HepG2 (cell line): ENCODE measurements around the gene IGFLR1. TPM values are rescaled to one million over a fixed set of nuclear protein-coding genes. Genes with fewer than 3 reads are reported as not detected.

Source experiments
- ATAC-seq: fragments of 200-7000 bp; cut with Tn5 transposase; 3 replicates; pipeline ENCODE4 v1.9.1; 2020; ENCODE audit warnings: mild to moderate bottlenecking, moderate library complexity
- BruUV-seq: library from RNA; stranded (reverse); fragments of 400-500 nt; replicated peaks from 2 replicates; lab custom pipeline; 2021; lab: Mats Ljungman, UMichigan
- CTCF ChIA-PET: fragments of 300-600 bp; formaldehyde crosslinking; extraction: SDS; loops from one replicate; lab custom pipeline; 2021; ENCODE audit warnings: low total read pairs, inconsistent platforms, low intra/inter-chr PET ratio; lab: Yijun Ruan, JAX
- POLR2A ChIA-PET: fragments of 350-600 bp; sonication (Branson Sonifier 250); formaldehyde crosslinking; loops from one replicate; lab custom pipeline; 2020; ENCODE audit warnings: antibody characterized with exemption, inconsistent platforms; lab: Yijun Ruan, JAX
- DNase-seq: peaks from one replicate; pipeline ENCODE4 v3.0.0-alpha.2; 2015; ENCODE audit warnings: low spot score
- FAIRE-seq: peaks from 3 replicates; lab custom pipeline; 2011; peaks lifted over from hg19 to GRCh38; lab: Jason Lieb, UNC
- H2AFZ ChIP-seq: one replicate; pipeline ENCODE4 v1.6.1; 2011; ENCODE audit warnings: low read length, inconsistent platforms
- H3K27ac ChIP-seq: fragments of 300-600 bp; 3 replicates; pipeline ENCODE4 v1.8.0; 2011; ENCODE audit warnings: mixed run types, mild to moderate bottlenecking, mixed read lengths, low read length, inconsistent platforms; ENCODE audit not compliant: insufficient read depth; ENCODE audit errors: extremely low read length
- H3K27me3 ChIP-seq, 2 experiments: fragments of 200-600 bp in 1 of 2; 2 replicates in 1 of 2; 3 replicates in 1 of 2; pipeline versions ENCODE4 v1.6.0 to v1.8.0; 2011; ENCODE audit warnings: low read length in 2 of 2, mild to moderate bottlenecking in 2 of 2, moderate library complexity in 2 of 2, inconsistent platforms in 1 of 2; ENCODE audit not compliant: insufficient read depth in 2 of 2, control insufficient read depth in 1 of 2
- H3K36me3 ChIP-seq, 2 experiments: fragments of 200-600 bp in 1 of 2; replicated peaks in 1 of 2; 2 replicates in 1 of 2; 3 replicates in 1 of 2; pipeline versions ENCODE4 v1.5.1 to v1.8.0; 2011; ENCODE audit warnings: low read length in 2 of 2, inconsistent platforms in 1 of 2; ENCODE audit not compliant: insufficient read depth in 2 of 2, control insufficient read depth in 1 of 2
- H3K4me1 ChIP-seq: 2 replicates; pipeline ENCODE4 v1.5.1; 2012; ENCODE audit warnings: low read length, inconsistent platforms; ENCODE audit not compliant: insufficient read depth
- H3K4me2 ChIP-seq: 2 replicates; pipeline ENCODE4 v1.6.0; 2011; ENCODE audit warnings: low read depth, low read length, inconsistent platforms
- H3K4me3 ChIP-seq, 3 experiments: fragments of 200-600 bp in 1 of 3; sonication (generic), shearing (Covaris generic) in 1 of 3; replicated peaks in 1 of 3; 2 replicates each; pipeline ENCODE4 v1.5.1; 2011 to 2016; ENCODE audit warnings: low read length in 3 of 3, inconsistent platforms in 2 of 3, low read depth in 2 of 3, mild to moderate bottlenecking in 2 of 3, control low read depth in 1 of 3, mixed read lengths in 1 of 3; ENCODE audit not compliant: insufficient read depth in 1 of 3
- H3K79me2 ChIP-seq: one replicate; pipeline ENCODE4 v1.6.1; 2011; ENCODE audit warnings: low read length, inconsistent platforms; ENCODE audit not compliant: insufficient read depth
- H3K9ac ChIP-seq: 2 replicates; pipeline ENCODE4 v1.6.0; 2011; ENCODE audit warnings: mild to moderate bottlenecking, low read depth, low read length, inconsistent platforms; ENCODE audit not compliant: insufficient read depth
- H3K9me3 ChIP-seq: 2 replicates; pipeline ENCODE4 v1.5.1; 2012; ENCODE audit warnings: mild to moderate bottlenecking, low read length
- H4K20me1 ChIP-seq: 2 replicates; pipeline ENCODE4 v1.6.0; 2011; ENCODE audit warnings: inconsistent platforms, mild to moderate bottlenecking, low read length, moderate library complexity; ENCODE audit not compliant: insufficient read depth
- ARID2 ChIP-seq: sonication (generic); formaldehyde crosslinking; IDR thresholded peaks from 2 replicates; pipeline ENCODE4 v1.8.1; 2022; ENCODE audit warnings: mild to moderate bottlenecking, missing genetic modification reagents, borderline replicate concordance
- ATF5 ChIP-seq: sonication (generic); formaldehyde crosslinking; IDR thresholded peaks from 2 replicates; pipeline ENCODE4 v1.4.0; 2020; ENCODE audit warnings: mild to moderate bottlenecking, low read depth, missing genetic modification reagents
- CAMTA2 ChIP-seq: sonication (generic); formaldehyde crosslinking; IDR thresholded peaks from 2 replicates; pipeline ENCODE4 v1.4.0; 2020; ENCODE audit warnings: mild to moderate bottlenecking, missing genetic modification reagents, borderline replicate concordance
- DZIP1 ChIP-seq: sonication (generic); formaldehyde crosslinking; IDR thresholded peaks from 2 replicates; pipeline ENCODE4 v1.5.0; 2020; ENCODE audit warnings: mild to moderate bottlenecking, missing genetic modification reagents
- ELF1 ChIP-seq: sonication (generic); formaldehyde crosslinking; IDR thresholded peaks from 2 replicates; pipeline ENCODE4 v1.4.0; 2020; ENCODE audit warnings: missing genetic modification reagents
- KLF12 ChIP-seq: sonication (generic); formaldehyde crosslinking; IDR thresholded peaks from 2 replicates; pipeline ENCODE4 v1.4.0; 2020; ENCODE audit warnings: missing genetic modification reagents, borderline replicate concordance
- MBNL3 ChIP-seq: fragments of 250-450 bp; sonication (Bioruptor Pico); conservative IDR thresholded peaks from 2 replicates; pipeline ENCODE4 v1.8.0; 2022; ENCODE audit warnings: mild to moderate bottlenecking, inconsistent platforms
- NR2F1 ChIP-seq, 2 experiments: fragments of 450-650 bp in 1 of 2; formaldehyde crosslinking in 1 of 2; IDR thresholded peaks; 2 replicates each; pipeline versions ENCODE4 v1.5.0 to v1.6.1; 2016 to 2020; ENCODE audit warnings: mild to moderate bottlenecking in 1 of 2, missing compliant biosample characterization in 1 of 2, missing genetic modification reagents in 1 of 2, moderate library complexity in 1 of 2
- ONECUT2 ChIP-seq: sonication (generic); formaldehyde crosslinking; IDR thresholded peaks from 2 replicates; pipeline ENCODE4 v1.4.0; 2020; ENCODE audit warnings: missing genetic modification reagents
- TFDP2 ChIP-seq: sonication (generic); formaldehyde crosslinking; IDR thresholded peaks from 2 replicates; pipeline ENCODE4 v1.4.0; 2020; ENCODE audit warnings: missing genetic modification reagents
- U2AF2 ChIP-seq: fragments of 200-400 bp; formaldehyde crosslinking; IDR thresholded peaks from 2 replicates; pipeline ENCODE4 v1.6.1; 2017; ENCODE audit warnings: low read depth, mild to moderate bottlenecking, low read length
- ZNF20 ChIP-seq: sonication (generic); formaldehyde crosslinking; IDR thresholded peaks from 2 replicates; pipeline ENCODE4 v1.4.0; 2020; ENCODE audit warnings: mild to moderate bottlenecking, moderate library complexity, missing genetic modification reagents
- ZNF207 ChIP-seq: fragments of 450-650 bp; IDR thresholded peaks from 2 replicates; pipeline ENCODE4 v1.6.1; 2016; ENCODE audit warnings: antibody characterized with exemption, borderline replicate concordance
- ZNF225 ChIP-seq: sonication (generic); formaldehyde crosslinking; IDR thresholded peaks from 2 replicates; pipeline ENCODE4 v1.4.0; 2020; ENCODE audit warnings: mild to moderate bottlenecking, missing genetic modification reagents
- ZNF501 ChIP-seq: sonication (generic); formaldehyde crosslinking; IDR thresholded peaks from 2 replicates; pipeline ENCODE4 v1.5.1; 2020; ENCODE audit warnings: mild to moderate bottlenecking, moderate library complexity, missing genetic modification reagents
- ZNF784 ChIP-seq: sonication (generic); formaldehyde crosslinking; IDR thresholded peaks from 2 replicates; pipeline ENCODE4 v1.5.1; 2020; ENCODE audit warnings: missing genetic modification reagents, mild to moderate bottlenecking, borderline replicate concordance
- ZSCAN12 ChIP-seq: sonication (generic); formaldehyde crosslinking; IDR thresholded peaks from 2 replicates; pipeline ENCODE4 v1.9.0; 2021; ENCODE audit warnings: mild to moderate bottlenecking, missing genetic modification reagents
- ZSCAN9 ChIP-seq: IDR thresholded peaks from 2 replicates; pipeline ENCODE4 v1.6.1; 2016; ENCODE audit warnings: borderline replicate concordance
- WGBS: methylation state at CpG from one replicate; pipeline ENCODE4 v1.1.6; 2017; ENCODE audit warnings: low lambda C conversion rate; 5-methylcytosine and 5-hydroxymethylcytosine counted together
- in situ Hi-C: cut with HindIII; loops from 2 replicates; pipeline ENCODE4 v1.10.0; 2017; ENCODE audit warnings: low pct_unique_long_range_greater_than_20kb; ENCODE audit not compliant: extremely low pct_ligation_motif_present
- intact Hi-C: fragments of 100-400 bp; cut with micrococcal nuclease; formaldehyde crosslinking; loops from one replicate; pipeline ENCODE4 v1.10.0; 2022; ENCODE audit not compliant: unreplicated experiment
- polyA plus RNA-seq, 8 experiments: library from polyadenylated mRNA; depleted of rRNA in 3 of 8; stranded (reverse) in 7 of 8; unstranded in 1 of 8; fragments of >200 nt; fragmentation: Illumina TruSeq in 4 of 8; extraction: Trizol in 4 of 8; gene quantifications; 2 replicates each; pipeline versions ENCODE4 v1.2.1 to v1.2.3, GENCODE V29; 2011 to 2016; ENCODE audit warnings: low read depth in 4 of 8, missing spikeins in 1 of 8, mixed read lengths in 1 of 8; ENCODE audit not compliant: insufficient read depth in 1 of 8
- total RNA-seq, 5 experiments: library from RNA; depleted of rRNA; stranded (reverse); fragments of >200 nt; fragmentation: Illumina TruSeq; extraction: Trizol; gene quantifications; 2 replicates each; pipeline ENCODE4 v1.2.3, GENCODE V29; 2016; ENCODE audit warnings: low read depth in 1 of 5

IGFLR1 gene
- total and polyA plus RNA-seq, 2 of the 13 experiments (the other 11 are each of a cell fraction or from before 2014, with no cell fraction given): 5.4 to 8.9 TPM

- no peak for TF ChIP-seq ONECUT2 (CRISPR knock-in tag)
- no peak for TF ChIP-seq ATF5
- no peak for TF ChIP-seq ZSCAN12 (CRISPR knock-in tag)
- no peak for TF ChIP-seq ARID2 (CRISPR knock-in tag)
- TF ChIP-seq KLF12 (CRISPR knock-in tag): no peak
- no peak for TF ChIP-seq DZIP1
- no peak for TF ChIP-seq ZSCAN9 (CRISPR knock-in tag)
- TF ChIP-seq CAMTA2: no peak
- TF ChIP-seq ZNF20: no peak
- TF ChIP-seq ZNF225 (CRISPR knock-in tag): no peak
- no peak for TF ChIP-seq U2AF2
- TF ChIP-seq TFDP2 (CRISPR knock-in tag): no peak
- no peak for TF ChIP-seq ELF1 (CRISPR knock-in tag)
- no peak for TF ChIP-seq ZNF207
- TF ChIP-seq ZNF784 (CRISPR knock-in tag): no peak
- TF ChIP-seq MBNL3 (CRISPR knock-in tag): no peak
- no peak for TF ChIP-seq NR2F1 (CRISPR knock-in tag; IDR thresholded peaks at IDR 0.05)
- no peak for TF ChIP-seq ZNF501 (CRISPR knock-in tag)
- whole genome bisulfite sequencing: 88% methylated on average over 7 of the region's 7 CpGs
- no peaks in the 10 kb centered on the region for H3K9me3 ChIP-seq
- H3K4me1 ChIP-seq: peaks cover 37% of the 10 kb centered on the region
- H3K9ac ChIP-seq: no peak overlapping the region
- peaks cover 0 to 2% of the 10 kb centered on the region in 2 experiments; a peak in 2 of 5 replicates for H3K36me3 ChIP-seq
- BruUV-seq: no TSS peak
- no peaks in the 10 kb centered on the region for H4K20me1 ChIP-seq
- peak overlapping the region; percentile 89; the same call in 1 of the 2 replicates for H3K4me2 ChIP-seq
- no peak overlapping the region for H3K4me3 ChIP-seq
- FAIRE-seq: no peak
- no peak for DNase-seq
- intact Hi-C loops (loop anchor here (5.0 kb wide), 1 partner anchor 34 kb away; the partner anchor contains the start of gene PRODH2), in situ Hi-C loops (no loop called here)
- ChIA-PET CTCF (no interaction called here), POLR2A (no interaction called here)
- no peaks in the 10 kb centered on the region for H3K27me3 ChIP-seq
- H2AFZ ChIP-seq: no peak overlapping the region
- H3K27ac ChIP-seq: no peak overlapping the region
- H3K79me2 ChIP-seq: no peaks in the 10 kb centered on the region
- ATAC-seq: no peak
Observed at GRCh38 chr19:35777961-35778360, 35.7 kb upstream of the IGFLR1 start.
